Measurements from ENCODE around the gene VAV1. TPM values are rescaled to one million over a fixed set of nuclear protein-coding genes. Genes with fewer than 3 reads are reported as not detected.

VAV1 gene
- total RNA-seq, 4 donors from 2014 or later: 0.83 to 7.6 (median 3.6) TPM

DNA sequence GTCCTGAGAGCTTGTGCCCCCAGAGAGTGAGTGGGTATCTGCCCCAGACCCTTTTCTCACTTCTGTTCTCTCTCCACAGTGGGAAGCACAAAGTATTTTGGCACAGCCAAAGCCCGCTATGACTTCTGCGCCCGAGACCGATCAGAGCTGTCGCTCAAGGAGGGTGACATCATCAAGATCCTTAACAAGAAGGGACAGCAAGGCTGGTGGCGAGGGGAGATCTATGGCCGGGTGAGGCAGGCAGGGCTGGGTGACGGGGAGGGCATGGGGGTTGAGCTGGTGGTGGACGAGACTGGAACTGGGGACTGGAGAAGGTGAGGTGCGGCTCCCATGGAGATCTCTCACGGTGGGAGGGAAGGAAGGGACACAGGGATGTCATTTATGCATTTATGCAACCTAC lies 81.4 kb downstream of the VAV1 start:
- peaks cover 0 to 16% (median 0%) of the 10 kb centered on the region in 4 donors for H3K27me3 ChIP-seq
- H3K9me3 ChIP-seq: no peaks in the 10 kb centered on the region
- DNase-seq: no peak
- H3K4me1 ChIP-seq: no peaks in the 10 kb centered on the region
- 90 to 91% methylated on average over 2 to 8 of the region's 11 CpGs for WGBS, 2 donors
- intact Hi-C loops (cut with DNase I): no loop called here
- no peaks in the 10 kb centered on the region for H3K36me3 ChIP-seq
- H3K4me3 ChIP-seq: no peak overlapping the region
- H3K27ac ChIP-seq: no peak overlapping the region
- TF ChIP-seq POLR2A (IDR thresholded peaks at IDR 0.05): no peak
- TF ChIP-seq, protein P1, sequence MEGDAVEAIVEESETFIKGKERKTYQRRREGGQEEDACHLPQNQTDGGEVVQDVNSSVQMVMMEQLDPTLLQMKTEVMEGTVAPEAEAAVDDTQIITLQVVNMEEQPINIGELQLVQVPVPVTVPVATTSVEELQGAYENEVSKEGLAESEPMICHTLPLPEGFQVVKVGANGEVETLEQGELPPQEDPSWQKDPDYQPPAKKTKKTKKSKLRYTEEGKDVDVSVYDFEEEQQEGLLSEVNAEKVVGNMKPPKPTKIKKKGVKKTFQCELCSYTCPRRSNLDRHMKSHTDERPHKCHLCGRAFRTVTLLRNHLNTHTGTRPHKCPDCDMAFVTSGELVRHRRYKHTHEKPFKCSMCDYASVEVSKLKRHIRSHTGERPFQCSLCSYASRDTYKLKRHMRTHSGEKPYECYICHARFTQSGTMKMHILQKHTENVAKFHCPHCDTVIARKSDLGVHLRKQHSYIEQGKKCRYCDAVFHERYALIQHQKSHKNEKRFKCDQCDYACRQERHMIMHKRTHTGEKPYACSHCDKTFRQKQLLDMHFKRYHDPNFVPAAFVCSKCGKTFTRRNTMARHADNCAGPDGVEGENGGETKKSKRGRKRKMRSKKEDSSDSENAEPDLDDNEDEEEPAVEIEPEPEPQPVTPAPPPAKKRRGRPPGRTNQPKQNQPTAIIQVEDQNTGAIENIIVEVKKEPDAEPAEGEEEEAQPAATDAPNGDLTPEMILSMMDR (IDR thresholded peaks at IDR 0.05): no peak

DNA sequence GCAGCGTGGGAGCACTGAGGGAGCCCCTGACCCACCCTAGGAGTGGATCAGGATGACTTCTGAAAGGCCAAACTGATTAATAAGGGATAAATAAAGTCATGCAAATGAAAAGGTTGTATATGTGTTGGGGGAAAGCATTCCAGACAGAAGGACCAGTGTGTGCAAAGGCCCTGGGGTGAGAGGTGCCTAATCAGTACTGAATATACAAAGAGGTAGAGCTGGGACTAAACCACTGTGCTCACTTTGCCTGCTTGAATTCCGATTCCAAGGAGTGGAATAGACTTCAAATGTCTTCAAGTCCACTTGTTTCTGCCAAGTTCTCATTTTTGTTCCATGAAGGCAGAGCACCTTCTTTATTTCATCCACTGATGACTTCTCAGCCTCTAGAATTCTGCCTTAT lies 82.2 kb downstream of the VAV1 start:
- 72 to 78% methylated on average over 2 of the region's 2 CpGs for WGBS, 2 donors
- intact Hi-C loops (cut with DNase I): no loop called here
- peaks cover 0 to 16% (median 0%) of the 10 kb centered on the region in 4 donors for H3K27me3 ChIP-seq
- H3K4me1 ChIP-seq: no peaks in the 10 kb centered on the region
- no peak for DNase-seq
- no peaks in the 10 kb centered on the region for H3K36me3 ChIP-seq
- TF ChIP-seq POLR2A (IDR thresholded peaks at IDR 0.05): no peak
- TF ChIP-seq, protein P1 (IDR thresholded peaks at IDR 0.05): no peak
- H3K27ac ChIP-seq: no peak overlapping the region
- H3K4me3 ChIP-seq: no peak overlapping the region
- no peaks in the 10 kb centered on the region for H3K9me3 ChIP-seq

DNA sequence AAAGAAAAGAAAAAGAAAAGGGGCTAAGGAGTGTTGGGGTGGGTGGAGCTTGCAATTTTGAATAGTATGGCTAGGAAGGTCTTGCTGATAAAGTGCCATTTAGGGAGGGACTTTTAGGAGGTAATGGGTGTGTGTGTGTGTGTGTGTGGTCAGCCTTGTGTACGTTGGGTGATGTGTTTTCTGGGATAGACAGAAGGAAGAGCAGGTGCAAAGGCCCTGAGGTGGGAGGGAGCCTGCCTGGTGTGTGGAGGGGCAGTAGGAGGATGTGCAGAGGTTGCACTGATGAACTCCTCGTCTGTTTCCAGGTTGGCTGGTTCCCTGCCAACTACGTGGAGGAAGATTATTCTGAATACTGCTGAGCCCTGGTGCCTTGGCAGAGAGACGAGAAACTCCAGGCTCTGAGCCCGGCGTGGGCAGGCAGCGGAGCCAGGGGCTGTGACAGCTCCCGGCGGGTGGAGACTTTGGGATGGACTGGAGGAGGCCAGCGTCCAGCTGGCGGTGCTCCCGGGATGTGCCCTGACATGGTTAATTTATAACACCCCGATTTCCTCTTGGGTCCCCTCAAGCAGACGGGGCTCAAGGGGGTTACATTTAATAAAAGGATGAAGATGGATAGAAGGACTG lies 84.4 kb downstream of the VAV1 start:
- Histone ChIP-seq H3K4me1 (peaks cover 0 to 5% (median 0%) of the 10 kb centered on the region in 3 donors), H3K36me3 (no peaks in the 10 kb centered on the region), H3K27me3 (peaks cover 0 to 16% (median 0%) of the 10 kb centered on the region in 4 donors), H3K9me3 (no peaks in the 10 kb centered on the region), H3K27ac (no peak overlapping the region), H3K4me3 (no peak overlapping the region)
- intact Hi-C loops (cut with DNase I): no loop called here
- DNase-seq: no peak
- TF ChIP-seq, protein P1 (IDR thresholded peaks at IDR 0.05): no peak
- TF ChIP-seq POLR2A (IDR thresholded peaks at IDR 0.05): no peak
- WGBS, 2 donors: 18 to 21% methylated on average over 7 to 12 of the region's 14 CpGs

DNA sequence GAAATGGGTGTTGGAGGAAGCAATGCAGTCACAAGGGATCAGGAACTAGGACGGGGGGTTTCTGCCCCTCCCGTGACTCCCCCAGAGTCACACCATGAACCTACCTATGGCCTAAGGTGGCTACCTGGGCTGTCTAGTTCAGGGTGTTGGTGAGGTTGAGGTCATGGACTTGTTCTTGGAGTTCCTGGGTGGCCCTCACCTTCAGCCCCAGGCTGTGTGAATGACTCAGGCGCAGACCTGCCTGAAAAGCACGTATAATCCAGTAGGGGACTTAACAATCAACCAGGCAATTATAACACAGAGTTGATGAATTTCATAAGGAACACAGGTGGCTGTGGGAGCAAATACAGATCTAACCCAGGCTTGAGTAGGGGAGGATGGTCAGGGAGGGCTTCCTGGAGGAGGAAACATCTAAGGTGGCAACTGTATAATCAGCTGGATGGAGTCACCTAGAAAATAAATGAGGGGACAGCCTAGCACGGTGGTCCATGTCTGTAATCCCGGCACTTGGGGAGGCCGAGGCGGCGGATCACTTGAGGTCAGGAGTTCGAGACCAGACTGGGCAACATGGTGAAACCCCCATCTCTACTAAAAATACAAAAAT lies 89.3 kb downstream of the VAV1 start:
- Histone ChIP-seq H3K27me3 (peaks cover 0 to 13% (median 0%) of the 10 kb centered on the region in 4 donors), H3K4me3 (no peak overlapping the region), H3K36me3 (no peaks in the 10 kb centered on the region), H3K27ac (peak overlapping the region; percentile 28 to 78 (median 66)), H3K4me1 (peaks cover 0 to 21% (median 5%) of the 10 kb centered on the region in 3 donors), H3K9me3 (no peaks in the 10 kb centered on the region)
- DNase-seq: no peak
- TF ChIP-seq POLR2A (IDR thresholded peaks at IDR 0.05): no peak
- TF ChIP-seq, protein P1 (IDR thresholded peaks at IDR 0.05): peak in 3 of 6 experiments; percentile 10 to 47 (median 13)
- WGBS, 2 donors: 74 to 91% methylated on average over 6 to 8 of the region's 10 CpGs
- intact Hi-C loops (cut with DNase I): loop anchor here (5.0 to 10.0 kb wide), 3 partner anchors 107 to 344 kb away; no protein-coding TSS in a partner anchor

DNA sequence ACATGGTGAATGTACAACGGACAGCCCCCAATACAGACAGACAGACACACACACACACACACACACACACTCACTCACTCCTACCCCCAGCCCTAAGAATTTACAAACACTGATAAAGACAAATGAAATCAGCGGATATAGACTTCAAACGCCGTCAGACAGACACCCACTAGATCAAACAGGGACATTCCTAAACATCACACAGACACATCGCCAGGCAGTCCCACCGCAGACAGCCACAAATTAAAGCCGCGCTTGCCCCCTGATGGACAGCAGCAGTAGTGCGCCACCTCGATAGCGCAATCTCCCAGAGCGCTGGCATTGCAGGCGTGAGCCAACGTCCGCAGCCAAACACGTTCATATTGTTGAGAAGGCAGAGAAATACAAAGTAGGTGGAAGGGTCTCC lies 90.2 kb downstream of the VAV1 start:
- WGBS, 2 donors: 2% methylated on average over 14 to 16 of the region's 16 CpGs
- Histone ChIP-seq H3K36me3 (no peaks in the 10 kb centered on the region), H3K4me1 (peaks cover 0 to 21% (median 5%) of the 10 kb centered on the region in 3 donors), H3K4me3 (peak overlapping the region in 3 of 4 donors; percentile 31 to 55 (median 33)), H3K9me3 (no peaks in the 10 kb centered on the region), H3K27ac (peak overlapping the region; percentile 21 to 78 (median 66)), H3K27me3 (peaks cover 0 to 22% (median 0%) of the 10 kb centered on the region in 4 donors)
- peak; percentile 37 for DNase-seq
- TF ChIP-seq, protein P1 (IDR thresholded peaks at IDR 0.05): peak; percentile 85 to 96 (median 90)
- TF ChIP-seq POLR2A (IDR thresholded peaks at IDR 0.05): no peak
- intact Hi-C loops (cut with DNase I): loop anchor here (5.0 to 10.0 kb wide), 3 partner anchors 108 to 345 kb away; no protein-coding TSS in a partner anchor

Measured in esophagus squamous epithelium (tissue), 5 donors.